NCI-H146 treated with DMSO at 0.1 percent for 48 hours (cell line): Measurements from ENCODE around the gene C1S.
"Not testable (repeated sequence)": the region's sequence is repeated elsewhere in the genome, so short reads cannot be mapped to it uniquely, and the experiment has no call there.

Experiments used
- DNase-seq: peaks from one replicate; lab custom pipeline; 2025; ENCODE audit not compliant: unreplicated experiment; lab: John Stamatoyannopoulos, UW

Gene C1S

GRCh38 chr12:7101694-7102131, 41.2 kb downstream of the C1S start:
- no peak for DNase-seq

GRCh38 chr12:7102582-7102981, 42.1 kb downstream of the C1S start:
- DNase-seq: no peak

GRCh38 chr12:7103837-7104584, 43.5 kb downstream of the C1S start:
- DNase-seq: no peak

DNA sequence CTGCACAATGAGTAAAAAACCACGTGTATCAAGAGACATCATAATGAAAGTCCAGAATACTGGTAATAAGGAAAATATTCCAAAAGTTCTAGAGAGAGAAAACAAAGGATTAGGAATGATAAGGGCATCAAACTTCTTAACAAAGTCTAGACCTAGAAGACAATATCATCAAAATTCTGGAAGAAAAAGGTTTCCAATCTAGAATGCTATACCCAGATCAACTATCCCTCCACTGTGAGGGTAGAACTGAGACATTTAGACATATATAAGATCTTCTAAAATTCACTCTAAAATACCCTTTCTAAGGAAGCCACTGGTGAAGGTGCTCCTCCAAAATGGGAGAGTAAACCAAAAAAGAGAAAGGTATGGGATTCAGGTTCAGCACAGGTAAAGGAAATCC, 45.6 kb downstream of the C1S start:
- no peak for DNase-seq

GRCh38 chr12:7107181-7107580, 46.7 kb downstream of the C1S start:
- DNase-seq: not testable (repeated sequence)

- DNase-seq: peak; percentile 39
Observed at GRCh38 chr12:7107636-7108002, 47.1 kb downstream of the C1S start.

- DNase-seq: peak; percentile 89
Observed at GRCh38 chr12:7108003-7108795, 47.7 kb downstream of the C1S start.

DNA sequence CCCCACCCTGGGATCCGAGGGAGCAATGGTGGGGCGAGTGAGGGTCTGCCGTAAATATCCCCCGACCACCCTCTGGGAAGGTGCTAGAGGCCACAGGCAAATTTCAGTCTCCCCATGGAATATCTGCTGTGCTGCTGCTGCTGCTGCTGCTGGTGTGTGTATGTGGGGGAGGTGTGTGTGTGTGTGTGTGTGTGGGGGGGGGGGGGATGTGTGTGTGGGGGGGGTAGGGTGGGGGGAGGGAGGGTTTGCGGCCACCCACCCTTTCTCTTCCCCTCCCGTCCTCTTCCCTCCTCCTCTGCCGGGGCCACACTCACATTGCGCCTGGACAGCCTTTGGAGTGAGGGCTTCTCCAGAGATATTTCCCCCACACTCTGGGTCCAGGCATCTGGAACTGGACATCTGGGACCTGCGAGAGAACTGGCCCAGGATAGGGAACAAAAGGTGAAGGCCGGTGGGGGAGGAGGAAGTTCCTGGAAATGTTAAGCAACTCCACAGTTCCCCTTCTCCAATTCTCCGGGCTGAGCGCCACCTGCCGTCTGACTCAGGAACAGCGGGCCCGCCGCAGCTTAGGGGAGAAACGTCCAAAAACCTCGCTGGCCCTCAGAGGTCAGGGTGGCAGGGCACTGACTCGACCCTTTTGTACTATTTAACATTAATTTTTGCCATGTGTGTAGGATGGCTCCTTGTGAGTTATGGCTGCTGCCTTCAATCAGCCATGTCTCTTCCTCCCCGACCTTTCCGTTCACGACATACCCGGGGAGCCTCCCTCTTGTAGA, 48.5 kb downstream of the C1S start, which contains the start of gene C1RL:
Gene C1RL (minus strand): TSS at position 419 of the 776 bp plus-strand sequence. CDS start 34 bp downstream, at position 385.
- peak; percentile 91 for DNase-seq

- DNase-seq: no peak
Observed at GRCh38 chr12:7109572-7109920, 49.0 kb downstream of the C1S start.

DNA sequence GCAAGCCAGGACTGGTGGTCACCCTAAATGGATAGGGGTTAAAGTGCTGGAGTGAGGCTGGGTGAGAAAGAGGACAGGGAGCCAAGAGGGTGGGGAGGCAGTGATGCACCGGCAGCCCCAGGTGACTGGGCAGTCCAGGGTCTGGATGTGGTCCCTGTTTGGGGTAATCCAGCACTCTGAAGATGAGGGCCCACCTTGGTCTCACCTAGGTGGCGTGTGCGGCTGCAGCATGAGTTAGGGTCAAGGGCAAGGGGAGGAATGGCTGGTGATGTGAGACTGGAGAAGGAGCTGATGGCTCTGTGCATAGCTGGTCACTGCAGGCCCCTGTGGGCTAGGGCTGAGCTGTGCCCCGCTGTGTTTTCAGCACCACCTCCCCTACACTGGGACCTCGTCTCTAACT, 50.1 kb downstream of the C1S start:
- no peak for DNase-seq

DNA sequence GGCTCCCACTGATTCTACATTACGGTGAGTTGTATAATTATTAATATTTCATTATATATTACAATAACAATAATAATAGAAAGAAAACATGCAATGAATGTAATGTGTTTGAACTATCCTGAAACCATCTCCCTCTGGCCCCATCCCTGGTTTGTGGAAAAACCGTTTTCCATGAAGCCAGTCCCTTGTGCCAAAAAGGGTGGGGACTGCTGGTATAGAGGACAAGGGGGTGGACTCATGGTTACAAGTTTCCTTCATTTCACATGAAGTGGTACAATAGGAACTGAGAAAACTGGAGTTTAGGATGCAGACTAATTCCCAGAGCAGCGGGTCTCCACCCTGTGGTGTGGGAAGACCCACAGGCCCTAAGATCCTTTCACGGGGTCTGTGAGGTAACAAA, 51.5 kb downstream of the C1S start:
- DNase-seq: no peak

DNA sequence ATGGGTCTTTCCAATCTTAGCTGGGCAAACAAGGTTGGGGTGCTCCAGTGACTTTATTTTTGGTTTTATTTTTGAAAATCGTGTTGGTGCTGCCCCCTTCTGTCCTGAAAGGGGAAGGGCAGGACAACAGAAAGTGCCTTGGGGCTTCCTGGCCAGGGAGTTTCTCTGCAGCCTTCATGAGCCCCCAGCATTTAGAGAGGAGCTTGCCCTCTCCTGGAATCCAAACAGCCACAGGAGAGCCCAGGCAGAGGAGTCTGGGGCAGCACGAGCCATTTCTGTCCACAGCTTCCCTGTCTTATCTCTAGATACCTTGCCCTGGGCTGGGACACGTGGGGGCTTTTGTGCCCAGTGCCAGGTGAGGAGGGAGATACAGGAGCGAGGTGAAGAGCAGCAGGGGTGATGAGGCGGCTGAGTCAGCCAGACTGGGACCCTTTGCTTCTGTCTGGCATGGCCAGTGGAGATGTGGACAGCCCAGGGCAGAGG, 52.9 kb downstream of the C1S start:
- peak; percentile 49 for DNase-seq

GRCh38 chr12:7114008-7114407, 53.5 kb downstream of the C1S start:
- no peak for DNase-seq

DNA sequence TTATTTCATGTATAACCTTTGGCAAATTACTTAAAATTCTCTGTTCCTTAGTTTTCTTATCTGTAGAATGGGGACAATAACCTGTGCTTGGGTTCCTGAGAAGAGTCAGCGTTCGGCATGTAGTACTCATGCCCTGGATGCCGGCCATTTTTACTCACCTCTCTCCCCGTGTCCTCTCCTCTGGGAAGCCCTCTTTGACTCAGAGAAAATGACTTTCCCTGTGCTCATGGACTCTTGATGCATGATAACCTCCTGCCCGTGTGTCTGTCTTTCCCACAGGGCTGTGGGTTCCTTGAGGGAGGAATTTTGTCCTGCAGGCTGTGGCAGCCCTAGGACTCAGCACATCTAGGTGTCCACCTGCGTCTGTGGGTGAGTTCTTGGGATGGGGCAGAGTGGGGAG, 54.3 kb downstream of the C1S start:
- DNase-seq: no peak

DNA sequence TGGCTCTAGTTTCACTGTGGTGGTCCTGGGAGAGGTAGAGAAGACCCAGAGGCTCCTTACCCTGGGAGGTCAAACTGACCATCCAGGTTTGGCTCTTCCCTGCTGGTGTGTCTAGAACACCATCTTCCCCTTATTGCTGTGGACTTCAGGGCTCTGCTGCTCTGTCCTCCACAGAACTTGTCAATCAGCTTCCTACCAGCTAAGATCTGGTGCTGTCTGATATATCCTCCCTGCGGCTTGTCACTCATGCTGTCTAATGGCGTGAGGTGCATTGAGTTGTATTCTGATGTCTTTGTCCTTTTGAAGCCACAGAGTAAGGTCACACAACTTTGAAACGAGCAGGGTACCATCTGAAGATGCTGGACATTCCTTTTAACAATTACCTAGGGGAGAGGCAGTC, 55.7 kb downstream of the C1S start:
- no peak for DNase-seq

GRCh38 chr12:7116916-7117315, 56.4 kb downstream of the C1S start:
- DNase-seq: no peak

DNA sequence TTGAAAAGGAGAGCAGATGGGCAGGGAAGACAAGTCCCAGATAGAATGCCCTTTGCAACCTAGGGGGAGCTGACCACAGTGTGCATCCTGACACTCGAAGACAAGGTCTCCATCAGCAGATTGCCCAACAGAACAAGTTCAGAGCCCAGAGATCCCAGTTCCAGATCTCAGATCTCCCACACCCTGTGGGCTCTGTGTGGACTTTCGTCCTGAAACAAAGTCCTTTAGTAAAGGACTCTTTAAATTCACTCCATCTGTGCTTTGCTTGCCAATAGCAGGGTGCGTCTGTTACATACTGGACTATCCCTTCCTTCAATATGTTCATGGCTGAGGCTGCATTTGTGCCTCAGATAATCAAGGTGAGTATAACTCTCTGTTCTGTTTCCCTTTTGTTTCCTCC, 57.2 kb downstream of the C1S start:
- no peak for DNase-seq

- no peak for DNase-seq
Observed at GRCh38 chr12:7118881-7119280, 58.4 kb downstream of the C1S start.

GRCh38 chr12:7120166-7120565, 59.6 kb downstream of the C1S start:
- no peak for DNase-seq
